Skeletal muscle tissue (tissue), 4 donors: ENCODE results near the gene DNM2. TPM values are rescaled to one million over a fixed set of nuclear protein-coding genes. Genes with fewer than 3 reads are reported as not detected.

Experiments
- H3K27ac ChIP-seq: one replicate; pipeline ENCODE4 v1.7.0; 2013; ENCODE audit warnings: mild to moderate bottlenecking, low read depth, low read length, inconsistent platforms
- H3K27me3 ChIP-seq, 3 donors: one replicate each; pipeline ENCODE4 v1.7.0; 2013; ENCODE audit warnings: low read length in 3 of 3; ENCODE audit not compliant: control insufficient read depth in 3 of 3, insufficient read depth in 3 of 3
- H3K36me3 ChIP-seq, 3 donors: one replicate each; pipeline ENCODE4 v1.7.0; 2013; ENCODE audit warnings: low read length in 3 of 3; ENCODE audit not compliant: control insufficient read depth in 3 of 3, insufficient read depth in 3 of 3
- H3K4me1 ChIP-seq, 3 donors: one replicate each; pipeline ENCODE4 v1.7.0; 2013; ENCODE audit warnings: low read length in 3 of 3, mild to moderate bottlenecking in 3 of 3; ENCODE audit not compliant: control insufficient read depth in 3 of 3, insufficient read depth in 3 of 3
- H3K4me3 ChIP-seq, 3 donors: one replicate each; pipeline ENCODE4 v1.7.0; 2013; ENCODE audit warnings: low read length in 3 of 3
- H3K9ac ChIP-seq, 3 donors: one replicate each; pipeline ENCODE4 v1.7.0; 2013; ENCODE audit warnings: low read length in 3 of 3, mild to moderate bottlenecking in 3 of 3, moderate library complexity in 2 of 3, low read depth in 1 of 3
- H3K9me3 ChIP-seq, 3 donors: one replicate each; pipeline ENCODE4 v1.7.0; 2013; ENCODE audit warnings: low read length in 3 of 3; ENCODE audit not compliant: control insufficient read depth in 3 of 3
- total RNA-seq: library from RNA; depleted of rRNA; stranded (reverse); fragments of >200 nt; gene quantifications from one replicate; pipeline ENCODE4 v1.2.3, GENCODE V29; 2014
- donor health status: Osteomylitis.

DNM2 gene
- total RNA-seq, 1 donor from 2014 or later = 54.8 TPM

- no peaks in the 10 kb centered on the region for H3K9me3 ChIP-seq
- peak overlapping the region; percentile 38 to 73 (median 57) for H3K9ac ChIP-seq
- peak overlapping the region; percentile 62 for H3K27ac ChIP-seq
- no peaks in the 10 kb centered on the region for H3K27me3 ChIP-seq
- peaks cover 52 to 63% (median 63%) of the 10 kb centered on the region in 3 donors for H3K4me1 ChIP-seq
- no peak overlapping the region for H3K4me3 ChIP-seq
- H3K36me3 ChIP-seq = peaks cover 3 to 6% (median 6%) of the 10 kb centered on the region in 3 donors
Measured at GRCh38 chr19:10766671-10767201, 48.9 kb downstream of the DNM2 start.

DNA sequence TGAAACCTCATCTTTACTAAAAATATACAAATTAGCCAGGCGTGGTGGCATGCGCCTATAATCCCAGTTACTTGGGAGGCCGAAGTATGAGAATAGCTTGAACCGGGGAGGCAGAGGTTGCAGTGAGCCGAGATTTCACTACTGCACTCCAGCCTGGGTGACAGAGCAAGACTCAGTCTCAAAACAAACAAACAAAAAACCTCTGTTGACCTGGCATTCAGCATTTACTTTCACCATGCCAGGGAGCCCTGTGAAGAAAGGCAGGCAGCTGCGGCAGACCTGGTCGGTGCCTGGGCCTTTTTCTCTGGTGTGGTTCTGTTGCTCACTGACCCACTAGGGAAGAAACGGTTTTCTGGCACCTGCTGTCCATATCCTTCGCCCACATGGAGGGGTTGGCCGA is 49.8 kb downstream of the DNM2 start:
- Histone ChIP-seq H3K9me3 (no peaks in the 10 kb centered on the region), H3K4me1 (peaks cover 48 to 56% (median 54%) of the 10 kb centered on the region in 3 donors), H3K36me3 (peaks cover 2 to 7% (median 7%) of the 10 kb centered on the region in 3 donors), H3K9ac (no peak overlapping the region), H3K4me3 (no peak overlapping the region), H3K27ac (no peak overlapping the region), H3K27me3 (no peaks in the 10 kb centered on the region)

GRCh38 chr19:10768369-10768768 is 50.5 kb downstream of the DNM2 start:
- H3K4me1 ChIP-seq = peaks cover 48 to 54% (median 51%) of the 10 kb centered on the region in 3 donors
- peaks cover 2 to 7% (median 7%) of the 10 kb centered on the region in 3 donors for H3K36me3 ChIP-seq
- no peak overlapping the region for H3K4me3 ChIP-seq
- H3K9ac ChIP-seq = peak overlapping the region in 1 of 3 donors; percentile 87
- H3K9me3 ChIP-seq = no peaks in the 10 kb centered on the region
- H3K27ac ChIP-seq = peak overlapping the region; percentile 57
- no peaks in the 10 kb centered on the region for H3K27me3 ChIP-seq

DNA sequence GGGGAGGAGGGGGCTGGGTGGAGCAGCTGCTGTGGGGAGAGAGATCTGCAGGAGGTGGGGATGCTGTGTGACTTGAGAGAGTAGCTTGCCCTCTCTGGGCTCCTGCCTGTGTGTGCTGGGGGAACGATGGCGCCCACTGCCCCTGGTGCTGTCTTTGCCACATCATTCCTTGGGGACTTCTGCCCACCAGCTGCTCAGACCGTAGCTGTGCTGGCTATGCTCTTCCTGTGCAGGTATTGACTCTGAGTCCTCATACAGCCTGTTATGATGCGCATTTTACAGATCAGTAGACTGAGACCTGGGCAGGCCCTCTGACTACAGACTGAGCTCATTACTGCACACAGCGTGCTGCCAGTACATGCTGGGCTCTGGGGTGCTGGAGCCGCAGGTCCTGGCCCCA is 51.1 kb downstream of the DNM2 start:
- Histone ChIP-seq H3K9me3 (no peaks in the 10 kb centered on the region), H3K36me3 (peaks cover 6 to 11% (median 10%) of the 10 kb centered on the region in 3 donors), H3K27ac (peak overlapping the region; percentile 57), H3K27me3 (no peaks in the 10 kb centered on the region), H3K4me1 (peaks cover 48 to 51% (median 51%) of the 10 kb centered on the region in 3 donors), H3K9ac (peak overlapping the region in 2 of 3 donors; percentile 75 to 87), H3K4me3 (peak overlapping the region in 1 of 3 donors; percentile 41)

DNA sequence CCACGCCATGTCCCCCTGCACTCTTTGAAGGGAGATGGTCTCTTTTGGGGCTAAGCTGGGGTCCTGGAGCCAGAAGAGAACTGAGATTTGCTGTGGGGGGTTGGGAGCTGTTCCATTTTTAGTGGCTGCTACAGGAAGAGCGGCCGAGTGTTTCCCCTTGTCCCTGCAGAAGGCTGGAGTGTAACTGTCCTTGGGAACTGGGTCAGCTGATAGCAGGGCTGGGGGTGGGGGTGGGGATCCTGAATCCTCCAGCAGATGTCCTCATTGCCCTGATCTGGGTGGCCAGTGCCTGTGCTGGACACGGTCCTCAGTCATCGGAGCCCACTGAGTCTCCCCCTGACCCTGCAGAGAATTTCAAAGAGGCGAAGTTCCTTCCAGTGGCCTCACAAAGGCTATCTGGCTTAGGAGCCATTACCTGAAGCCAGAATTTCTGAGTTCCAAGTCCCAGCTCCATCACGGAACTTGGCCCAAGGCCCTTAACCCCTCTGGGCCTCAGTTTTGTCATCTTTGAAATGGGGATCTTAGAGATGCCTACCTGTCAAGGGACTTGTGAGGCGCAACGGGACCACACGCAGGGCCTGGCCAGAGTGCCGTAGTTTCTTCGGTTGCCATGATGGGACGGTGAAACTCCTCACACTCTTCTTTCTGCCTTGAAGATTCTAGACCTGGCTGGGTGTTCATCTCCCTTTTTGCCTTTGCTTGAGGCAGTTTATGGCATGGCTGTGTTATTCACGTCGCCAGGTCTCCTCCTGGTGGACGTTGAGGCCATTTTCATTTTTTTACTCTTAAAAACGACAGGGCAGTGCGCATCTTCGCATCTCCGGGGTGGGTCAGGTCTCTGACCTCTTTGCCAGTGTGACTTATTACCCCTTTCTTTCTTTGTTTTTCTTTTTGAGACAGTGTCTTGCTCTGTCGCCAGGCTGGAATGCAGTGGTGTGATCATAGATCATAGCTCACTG is 51.9 kb downstream of the DNM2 start:
- Histone ChIP-seq H3K36me3 (peaks cover 8 to 12% (median 12%) of the 10 kb centered on the region in 3 donors), H3K9ac (peak overlapping the region; percentile 42 to 87 (median 75)), H3K27ac (peak overlapping the region; percentile 57), H3K4me3 (peak overlapping the region; percentile 6 to 41 (median 38)), H3K4me1 (peaks cover 48 to 51% (median 51%) of the 10 kb centered on the region in 3 donors), H3K9me3 (no peaks in the 10 kb centered on the region), H3K27me3 (no peaks in the 10 kb centered on the region)

DNA sequence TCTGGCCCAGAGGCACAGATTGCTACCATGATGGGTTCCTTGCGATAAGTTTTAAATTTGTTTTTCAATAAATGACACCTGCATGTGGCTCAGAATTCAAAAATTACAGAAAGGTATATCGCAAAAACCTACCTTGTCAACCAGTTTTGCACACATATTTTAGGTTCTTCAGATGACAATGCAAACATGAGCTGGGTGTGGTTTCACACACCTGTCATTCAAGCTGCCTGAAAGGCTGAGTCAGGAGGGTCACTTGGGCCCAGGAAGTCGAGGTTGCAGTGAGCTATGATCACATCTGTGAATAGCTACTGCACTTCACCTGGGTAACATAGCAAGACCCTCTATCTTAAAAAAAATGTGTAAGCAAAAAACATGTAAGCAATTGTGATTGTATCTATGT is 56.1 kb downstream of the DNM2 start:
- Histone ChIP-seq H3K4me3 (no peak overlapping the region), H3K4me1 (peaks cover 13 to 20% (median 17%) of the 10 kb centered on the region in 3 donors), H3K27me3 (no peaks in the 10 kb centered on the region), H3K36me3 (peaks cover 29 to 35% (median 32%) of the 10 kb centered on the region in 3 donors), H3K27ac (no peak overlapping the region), H3K9ac (no peak overlapping the region), H3K9me3 (no peaks in the 10 kb centered on the region)

DNA sequence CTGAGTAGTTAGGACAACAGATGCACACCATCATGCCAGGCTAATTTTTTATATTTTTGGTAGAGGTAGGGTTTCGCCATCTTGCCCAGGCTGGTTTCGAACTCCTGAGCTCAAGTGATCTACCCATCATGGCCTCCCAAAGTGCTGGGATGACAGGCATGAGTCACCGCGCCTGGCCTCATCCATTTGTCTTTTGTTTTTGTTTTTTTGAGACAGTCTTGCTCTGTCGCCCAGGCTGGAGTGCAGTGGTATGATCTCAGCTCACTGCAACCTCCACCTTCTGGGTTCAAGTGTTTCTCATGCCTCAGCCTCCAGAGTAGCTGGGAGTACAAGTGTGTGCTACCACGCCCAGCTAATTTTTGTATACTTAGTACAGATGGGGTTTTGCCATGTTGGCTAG is 57.0 kb downstream of the DNM2 start:
- Histone ChIP-seq H3K9ac (no peak overlapping the region), H3K27me3 (no peaks in the 10 kb centered on the region), H3K4me1 (peaks cover 7 to 13% (median 9%) of the 10 kb centered on the region in 3 donors), H3K36me3 (peaks cover 29 to 36% (median 31%) of the 10 kb centered on the region in 3 donors), H3K9me3 (no peaks in the 10 kb centered on the region), H3K27ac (no peak overlapping the region), H3K4me3 (no peak overlapping the region)

GRCh38 chr19:10776900-10777650 is 59.2 kb downstream of the DNM2 start:
- peaks cover 4 to 14% (median 11%) of the 10 kb centered on the region in 3 donors for H3K4me1 ChIP-seq
- H3K9ac ChIP-seq = no peak overlapping the region
- H3K27ac ChIP-seq = no peak overlapping the region

GRCh38 chr19:10780368-10780767 is 62.5 kb downstream of the DNM2 start:
- Histone ChIP-seq H3K36me3 (peaks cover 42 to 53% (median 48%) of the 10 kb centered on the region in 3 donors), H3K27ac (peak overlapping the region; percentile 72), H3K9me3 (no peaks in the 10 kb centered on the region), H3K4me3 (peak overlapping the region in 1 of 3 donors; percentile 14), H3K4me1 (peaks cover 11 to 17% (median 13%) of the 10 kb centered on the region in 3 donors), H3K27me3 (no peaks in the 10 kb centered on the region), H3K9ac (peak overlapping the region in 2 of 3 donors; percentile 33 to 68)

More at GRCh38 chr19:10776900-10777650, 59.2 kb downstream of the DNM2 start:
- no peaks in the 10 kb centered on the region for H3K9me3 ChIP-seq
- H3K36me3 ChIP-seq = peaks cover 34 to 48% (median 39%) of the 10 kb centered on the region in 3 donors
- H3K4me3 ChIP-seq = no peak overlapping the region
- H3K27me3 ChIP-seq = no peaks in the 10 kb centered on the region
